WTC11 (cell line): Measurements from ENCODE around the gene TSKU.

ENCODE experiments used
- CREB1 ChIP-seq: sonication (generic); formaldehyde crosslinking; IDR thresholded peaks from 2 replicates; pipeline ENCODE4 v1.8.0; 2023; ENCODE audit warnings: mild to moderate bottlenecking, missing genetic modification reagents
- CREM ChIP-seq: sonication (generic); formaldehyde crosslinking; IDR thresholded peaks from 2 replicates; pipeline ENCODE4 v1.8.1; 2022; ENCODE audit warnings: mild to moderate bottlenecking, missing genetic modification reagents, moderate library complexity
- ELF4 ChIP-seq: sonication (generic); formaldehyde crosslinking; IDR thresholded peaks from 2 replicates; pipeline ENCODE4 v1.8.1; 2022; ENCODE audit warnings: low read depth, mild to moderate bottlenecking, moderate library complexity, missing genetic modification reagents
- ESRRA ChIP-seq: sonication (generic); formaldehyde crosslinking; IDR thresholded peaks from 2 replicates; pipeline ENCODE4 v1.8.1; 2022; ENCODE audit warnings: mild to moderate bottlenecking, missing genetic modification reagents, borderline replicate concordance
- ETV6 ChIP-seq: sonication (generic); formaldehyde crosslinking; IDR thresholded peaks from 2 replicates; pipeline ENCODE4 v1.8.1; 2022; ENCODE audit warnings: mild to moderate bottlenecking, missing genetic modification reagents
- FOXP1 ChIP-seq: sonication (generic); formaldehyde crosslinking; IDR thresholded peaks from 2 replicates; pipeline ENCODE4 v1.8.0; 2022; ENCODE audit warnings: missing genetic modification reagents, mild to moderate bottlenecking, moderate library complexity, borderline replicate concordance
- NFYB ChIP-seq: sonication (generic); formaldehyde crosslinking; conservative IDR thresholded peaks from 2 replicates; pipeline ENCODE4 v1.8.0; 2022; ENCODE audit warnings: low read depth, missing genetic modification reagents
- SOX15 ChIP-seq: fragments of 250-450 bp; sonication (Bioruptor Pico); IDR thresholded peaks from 2 replicates; pipeline ENCODE4 v1.9.0; 2021; ENCODE audit warnings: mild to moderate bottlenecking
- TEAD1 ChIP-seq: sonication (generic); formaldehyde crosslinking; IDR thresholded peaks from 2 replicates; pipeline ENCODE4 v1.8.0; 2022; ENCODE audit warnings: mild to moderate bottlenecking, missing genetic modification reagents
- TF ChIP-seq, protein P1 (sequence below): fragments of 200-600 bp; IDR thresholded peaks from 2 replicates; pipeline ENCODE4 v1.8.0; 2022; ENCODE audit warnings: antibody characterized with exemption
- TF ChIP-seq, protein P2 (sequence below): sonication (generic); formaldehyde crosslinking; IDR thresholded peaks from 2 replicates; pipeline ENCODE4 v1.8.1; 2023; ENCODE audit warnings: mild to moderate bottlenecking, missing genetic modification reagents, moderate library complexity

DNA sequence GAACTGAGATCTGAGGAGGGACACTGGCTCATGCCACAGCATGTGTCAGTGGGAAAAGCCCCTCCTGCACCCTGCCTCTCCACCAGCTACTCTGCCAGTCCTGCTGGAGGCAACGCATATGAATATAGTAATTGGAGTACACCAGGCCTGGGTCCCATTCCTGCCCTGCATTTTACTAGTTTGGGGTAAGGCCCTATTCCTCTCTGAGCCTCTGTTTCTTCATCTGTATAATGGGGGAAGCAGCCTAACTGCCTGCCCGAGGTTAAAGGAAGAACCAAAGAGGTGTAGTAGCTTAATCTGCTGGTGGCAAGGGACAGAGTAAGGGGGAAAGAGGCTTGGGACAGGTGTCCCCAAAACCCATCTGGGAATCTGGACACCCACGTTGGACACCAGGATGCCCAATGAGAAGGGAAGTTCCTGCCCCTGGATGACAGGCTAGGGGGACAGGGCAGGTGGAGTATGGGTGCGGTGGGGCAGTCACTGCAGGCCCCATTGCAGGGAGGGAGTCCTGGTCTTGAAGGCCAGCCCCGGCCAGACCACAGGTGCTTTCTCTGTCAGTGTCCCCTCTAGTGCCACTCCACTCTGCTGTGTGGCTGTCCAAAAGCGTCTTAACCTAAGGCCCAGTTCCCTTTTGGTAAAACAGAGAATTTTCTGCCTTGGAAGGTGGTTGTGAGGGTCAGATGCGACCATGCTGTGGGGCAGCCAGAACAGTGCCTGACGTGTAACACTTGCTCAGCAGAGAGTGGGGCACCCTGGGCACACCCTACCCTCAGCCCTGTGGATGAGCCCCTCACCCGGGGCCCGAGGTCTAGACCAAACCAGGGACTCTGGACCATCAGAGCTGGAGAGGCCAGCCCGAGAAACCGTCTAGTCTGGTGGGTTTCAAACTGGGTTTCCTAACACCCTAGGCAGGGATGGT, 11.5 kb downstream of the TSKU start:
- TF ChIP-seq, protein P1, sequence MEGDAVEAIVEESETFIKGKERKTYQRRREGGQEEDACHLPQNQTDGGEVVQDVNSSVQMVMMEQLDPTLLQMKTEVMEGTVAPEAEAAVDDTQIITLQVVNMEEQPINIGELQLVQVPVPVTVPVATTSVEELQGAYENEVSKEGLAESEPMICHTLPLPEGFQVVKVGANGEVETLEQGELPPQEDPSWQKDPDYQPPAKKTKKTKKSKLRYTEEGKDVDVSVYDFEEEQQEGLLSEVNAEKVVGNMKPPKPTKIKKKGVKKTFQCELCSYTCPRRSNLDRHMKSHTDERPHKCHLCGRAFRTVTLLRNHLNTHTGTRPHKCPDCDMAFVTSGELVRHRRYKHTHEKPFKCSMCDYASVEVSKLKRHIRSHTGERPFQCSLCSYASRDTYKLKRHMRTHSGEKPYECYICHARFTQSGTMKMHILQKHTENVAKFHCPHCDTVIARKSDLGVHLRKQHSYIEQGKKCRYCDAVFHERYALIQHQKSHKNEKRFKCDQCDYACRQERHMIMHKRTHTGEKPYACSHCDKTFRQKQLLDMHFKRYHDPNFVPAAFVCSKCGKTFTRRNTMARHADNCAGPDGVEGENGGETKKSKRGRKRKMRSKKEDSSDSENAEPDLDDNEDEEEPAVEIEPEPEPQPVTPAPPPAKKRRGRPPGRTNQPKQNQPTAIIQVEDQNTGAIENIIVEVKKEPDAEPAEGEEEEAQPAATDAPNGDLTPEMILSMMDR: no peak
- TF ChIP-seq, protein P2, sequence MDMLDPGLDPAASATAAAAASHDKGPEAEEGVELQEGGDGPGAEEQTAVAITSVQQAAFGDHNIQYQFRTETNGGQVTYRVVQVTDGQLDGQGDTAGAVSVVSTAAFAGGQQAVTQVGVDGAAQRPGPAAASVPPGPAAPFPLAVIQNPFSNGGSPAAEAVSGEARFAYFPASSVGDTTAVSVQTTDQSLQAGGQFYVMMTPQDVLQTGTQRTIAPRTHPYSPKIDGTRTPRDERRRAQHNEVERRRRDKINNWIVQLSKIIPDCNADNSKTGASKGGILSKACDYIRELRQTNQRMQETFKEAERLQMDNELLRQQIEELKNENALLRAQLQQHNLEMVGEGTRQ (CRISPR knock-in tag): no peak
- TF ChIP-seq SOX15 (no peak), CREB1 (CRISPR knock-in tag) (no peak), TEAD1 (CRISPR knock-in tag) (no peak), ELF4 (CRISPR knock-in tag) (no peak), ETV6 (CRISPR knock-in tag) (no peak), CREM (CRISPR knock-in tag) (no peak), FOXP1 (CRISPR knock-in tag) (no peak), ESRRA (CRISPR knock-in tag) (no peak), NFYB (CRISPR knock-in tag) (no peak)
